VCaP (cell line): ENCODE measurements around the gene AQP1.

Experiments
- H3K27ac ChIP-seq: fragments of 450-650 bp; 2 replicates; pipeline ENCODE4 v1.5.1; 2017
- TF ChIP-seq, protein P1 (sequence below): fragments of 450-650 bp; conservative IDR thresholded peaks from 2 replicates; pipeline ENCODE4 v1.5.1; 2017; ENCODE audit warnings: mild to moderate bottlenecking, moderate library complexity

The AQP1 gene

DNA sequence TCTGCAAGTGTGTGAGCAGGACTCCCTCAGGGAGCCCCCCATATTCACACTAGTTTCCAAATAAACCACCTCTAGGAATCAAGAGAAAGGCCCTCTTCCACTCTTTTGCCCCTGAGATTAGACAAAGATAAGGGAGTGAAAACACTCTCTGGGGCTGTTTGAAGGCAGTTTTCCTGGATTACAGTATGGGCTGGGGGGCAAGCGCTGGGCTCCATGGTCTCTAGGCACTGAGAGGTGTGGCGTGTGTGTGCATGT lies 1.0 kb downstream of the AQP1 start:
- TF ChIP-seq, protein P1, sequence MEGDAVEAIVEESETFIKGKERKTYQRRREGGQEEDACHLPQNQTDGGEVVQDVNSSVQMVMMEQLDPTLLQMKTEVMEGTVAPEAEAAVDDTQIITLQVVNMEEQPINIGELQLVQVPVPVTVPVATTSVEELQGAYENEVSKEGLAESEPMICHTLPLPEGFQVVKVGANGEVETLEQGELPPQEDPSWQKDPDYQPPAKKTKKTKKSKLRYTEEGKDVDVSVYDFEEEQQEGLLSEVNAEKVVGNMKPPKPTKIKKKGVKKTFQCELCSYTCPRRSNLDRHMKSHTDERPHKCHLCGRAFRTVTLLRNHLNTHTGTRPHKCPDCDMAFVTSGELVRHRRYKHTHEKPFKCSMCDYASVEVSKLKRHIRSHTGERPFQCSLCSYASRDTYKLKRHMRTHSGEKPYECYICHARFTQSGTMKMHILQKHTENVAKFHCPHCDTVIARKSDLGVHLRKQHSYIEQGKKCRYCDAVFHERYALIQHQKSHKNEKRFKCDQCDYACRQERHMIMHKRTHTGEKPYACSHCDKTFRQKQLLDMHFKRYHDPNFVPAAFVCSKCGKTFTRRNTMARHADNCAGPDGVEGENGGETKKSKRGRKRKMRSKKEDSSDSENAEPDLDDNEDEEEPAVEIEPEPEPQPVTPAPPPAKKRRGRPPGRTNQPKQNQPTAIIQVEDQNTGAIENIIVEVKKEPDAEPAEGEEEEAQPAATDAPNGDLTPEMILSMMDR: no peak
- H3K27ac ChIP-seq: no peak overlapping the region

DNA sequence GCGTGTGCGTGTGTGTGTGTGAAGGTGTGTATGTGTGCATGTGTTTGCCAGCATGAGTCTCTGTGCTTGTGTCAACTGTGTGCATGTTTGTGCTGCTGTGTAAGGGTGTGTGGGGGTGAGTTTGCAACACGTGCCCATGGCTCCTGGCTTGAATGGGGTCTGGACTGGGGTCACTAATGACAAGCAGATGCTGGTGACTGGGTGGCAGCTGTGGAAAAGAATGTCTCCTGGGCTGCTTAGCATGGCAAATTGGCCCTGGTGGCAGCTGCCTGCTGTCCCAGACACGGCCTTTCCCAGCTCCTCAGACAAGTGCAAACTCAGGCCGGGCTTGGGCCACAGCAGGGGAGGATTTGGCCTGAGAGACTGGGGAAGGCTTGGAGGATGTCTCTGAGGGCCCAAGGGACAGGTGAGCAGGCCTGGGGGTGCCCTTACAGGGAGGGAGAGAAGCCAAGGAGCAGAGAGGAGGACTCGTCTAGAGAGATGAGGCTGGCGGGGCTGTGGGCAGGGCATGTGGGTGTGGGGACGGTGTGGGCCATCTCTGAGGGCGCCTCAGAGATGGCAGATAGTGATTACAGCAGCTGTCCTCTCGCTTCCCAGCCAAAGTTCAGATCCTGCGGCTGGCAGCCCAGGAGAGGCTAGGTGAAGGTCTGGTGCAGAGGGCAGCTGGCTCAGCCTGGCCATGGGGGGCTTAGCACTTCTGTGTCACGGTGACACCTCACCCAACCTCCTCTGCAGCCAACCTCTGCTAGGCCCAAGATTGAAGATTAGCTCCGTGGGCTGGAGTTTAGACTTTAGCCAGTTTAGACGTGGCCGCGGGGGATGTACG lies 1.5 kb downstream of the AQP1 start:
- H3K27ac ChIP-seq: no peak overlapping the region
- TF ChIP-seq, protein P1: no peak

DNA sequence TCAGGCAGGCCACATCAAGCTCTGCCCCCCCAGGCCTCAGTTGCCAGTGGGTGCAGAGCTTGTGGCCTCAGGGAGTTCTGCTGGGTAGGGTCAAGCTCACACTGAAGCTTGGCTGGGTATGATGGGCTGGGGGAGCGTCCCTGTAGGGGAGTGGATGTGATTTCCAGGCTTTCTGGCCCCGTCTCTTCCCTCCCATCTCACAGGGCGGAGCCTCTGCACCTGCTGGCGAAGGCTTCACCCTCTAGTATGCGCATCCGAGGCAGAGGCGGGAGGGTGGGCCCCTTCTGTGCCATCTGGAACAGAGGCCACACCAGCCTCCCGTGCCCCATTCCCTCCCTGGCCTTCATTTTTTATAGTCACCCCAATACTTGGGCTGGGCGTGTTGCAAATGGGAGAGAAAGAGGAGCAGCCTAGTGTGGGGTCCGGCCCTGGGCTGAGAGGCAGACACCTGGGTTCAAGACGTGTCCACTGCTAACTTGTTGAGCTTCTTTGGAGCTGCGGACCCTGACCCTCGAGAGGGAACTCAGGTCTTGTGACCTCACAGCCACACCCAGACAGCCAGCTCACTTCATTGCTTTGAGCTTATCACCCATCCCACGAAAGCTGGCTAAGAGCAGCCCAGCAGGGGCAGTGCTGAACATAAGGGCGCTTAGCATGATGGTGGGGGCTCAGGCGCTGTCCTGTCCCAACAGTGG lies 2.3 kb downstream of the AQP1 start:
- no peak overlapping the region for H3K27ac ChIP-seq
- TF ChIP-seq, protein P1: no peak

DNA sequence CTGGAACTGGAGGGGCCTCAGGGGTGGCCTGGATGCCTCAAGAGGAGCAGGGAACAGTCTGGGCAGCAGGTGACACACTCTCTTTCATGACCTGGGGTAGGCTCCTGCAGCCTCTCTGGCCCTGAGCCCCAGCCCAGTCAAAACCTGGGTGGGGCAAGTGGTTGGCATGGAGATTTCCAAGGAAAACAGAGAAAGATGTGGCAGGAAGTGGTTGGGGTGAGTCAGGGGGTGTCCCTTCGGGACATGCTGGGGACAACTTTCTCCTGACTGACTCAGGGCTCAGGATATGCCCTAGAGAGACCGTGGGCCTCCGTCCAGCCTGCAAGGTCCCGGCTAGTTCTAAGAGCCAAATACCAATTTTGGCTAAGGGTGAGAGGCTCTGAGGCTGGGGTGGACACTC lies 2.9 kb downstream of the AQP1 start:
- TF ChIP-seq, protein P1: no peak
- H3K27ac ChIP-seq: no peak overlapping the region

DNA sequence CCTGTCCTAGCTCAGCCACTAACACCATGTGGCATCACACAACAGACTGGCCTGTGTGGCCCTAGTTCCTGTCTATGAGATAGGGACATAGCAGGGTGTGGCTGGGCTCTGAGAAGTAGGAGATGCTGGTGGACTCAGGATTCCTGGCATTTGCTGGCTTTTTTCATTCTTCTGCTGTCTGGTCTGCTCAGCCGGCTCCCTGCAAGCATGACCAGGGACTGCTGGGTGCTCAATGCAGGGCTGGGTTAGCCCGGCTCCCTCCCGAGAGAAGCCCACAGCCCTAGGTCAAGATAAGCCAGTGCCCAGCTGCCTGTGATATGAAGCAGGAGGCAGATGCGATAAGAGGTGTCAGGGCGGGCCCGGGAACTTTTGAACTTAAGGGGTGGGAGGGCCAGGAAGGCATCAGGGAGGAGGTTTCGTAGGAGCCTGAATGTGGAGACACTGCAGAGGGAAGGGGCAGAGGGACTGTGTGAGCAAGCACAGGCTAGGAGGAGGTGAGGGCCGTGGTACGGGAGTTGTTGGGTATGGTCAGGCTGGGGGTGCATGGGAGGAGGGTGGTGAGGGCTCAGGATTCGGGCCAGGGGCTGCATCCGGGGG lies 3.5 kb downstream of the AQP1 start:
- TF ChIP-seq, protein P1: no peak
- no peak overlapping the region for H3K27ac ChIP-seq

DNA sequence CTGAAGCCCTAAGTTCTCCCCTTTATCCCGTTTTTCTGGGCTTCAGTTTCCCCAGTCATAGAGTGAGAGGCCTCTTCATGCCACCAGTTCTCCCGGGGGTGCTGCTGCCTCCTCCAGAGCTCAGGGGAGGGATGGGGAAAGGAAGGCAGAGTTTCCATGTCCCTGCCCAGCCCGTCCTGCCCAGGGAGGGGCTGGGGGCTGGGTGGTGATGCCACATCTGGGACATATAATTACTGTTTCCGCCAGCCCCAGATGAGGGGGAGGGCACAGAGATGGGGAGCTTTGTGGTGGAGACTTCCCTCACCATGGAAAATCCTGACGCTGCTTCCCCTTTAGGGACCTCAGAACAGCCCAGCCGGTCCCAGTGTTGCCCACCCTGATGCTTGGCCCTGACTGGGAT lies 4.1 kb downstream of the AQP1 start:
- TF ChIP-seq, protein P1: no peak
- no peak overlapping the region for H3K27ac ChIP-seq

DNA sequence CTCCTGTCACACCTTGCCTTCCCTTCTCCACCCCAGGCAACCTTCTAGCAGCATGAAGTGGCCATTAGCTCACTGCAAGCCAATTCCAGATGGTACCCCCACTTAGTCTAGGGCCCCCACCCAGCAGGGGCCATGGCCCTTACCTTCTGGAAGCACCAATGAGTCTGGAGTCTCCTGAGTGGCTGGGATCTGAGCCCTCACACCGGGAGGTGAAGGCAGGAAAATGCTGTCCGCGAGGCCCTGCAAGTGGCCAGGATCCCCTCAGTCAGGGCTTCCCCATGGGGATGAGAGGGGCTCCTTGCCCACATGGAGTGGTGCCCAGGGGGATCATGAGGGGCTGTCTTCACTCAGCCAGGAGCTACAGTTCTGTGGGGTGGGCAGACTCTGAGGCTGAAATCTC lies 4.6 kb downstream of the AQP1 start:
- no peak overlapping the region for H3K27ac ChIP-seq
- TF ChIP-seq, protein P1: no peak
